ENCODE data around the gene SSH2.

DNA sequence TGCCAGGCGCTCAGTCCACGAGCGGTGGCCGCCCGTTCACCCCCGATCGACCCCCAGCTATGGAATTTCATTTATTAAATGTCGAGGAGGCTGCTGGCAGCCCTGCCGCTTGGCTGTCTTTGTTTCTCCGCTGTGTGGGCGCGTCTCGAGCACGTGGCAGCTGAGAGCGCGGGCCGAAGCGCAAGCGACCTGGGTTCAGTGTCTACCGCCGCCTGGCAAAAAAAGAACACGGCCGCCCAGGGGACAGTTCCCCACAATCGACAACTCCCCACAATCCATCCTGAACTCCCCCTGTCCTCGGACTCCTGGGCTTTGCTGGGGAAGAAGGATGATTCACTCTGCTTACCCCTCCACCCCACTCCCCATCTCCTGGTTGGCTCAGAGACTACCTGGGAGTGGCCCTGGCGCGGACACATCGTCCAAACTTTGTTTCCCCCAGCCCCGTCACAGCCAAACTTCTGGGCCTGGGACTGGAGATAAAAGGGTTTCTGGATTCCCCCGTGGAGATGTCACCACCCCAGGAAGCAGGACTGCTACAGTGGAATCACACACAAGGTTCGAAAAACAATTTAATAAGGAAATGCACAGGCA, 338.8 kb downstream of the SSH2 start:
- no peak for TF ChIP-seq EZH2 (IDR thresholded peaks at IDR 0.05; ENCODE audit: low read depth)
- TF ChIP-seq, protein P1, sequence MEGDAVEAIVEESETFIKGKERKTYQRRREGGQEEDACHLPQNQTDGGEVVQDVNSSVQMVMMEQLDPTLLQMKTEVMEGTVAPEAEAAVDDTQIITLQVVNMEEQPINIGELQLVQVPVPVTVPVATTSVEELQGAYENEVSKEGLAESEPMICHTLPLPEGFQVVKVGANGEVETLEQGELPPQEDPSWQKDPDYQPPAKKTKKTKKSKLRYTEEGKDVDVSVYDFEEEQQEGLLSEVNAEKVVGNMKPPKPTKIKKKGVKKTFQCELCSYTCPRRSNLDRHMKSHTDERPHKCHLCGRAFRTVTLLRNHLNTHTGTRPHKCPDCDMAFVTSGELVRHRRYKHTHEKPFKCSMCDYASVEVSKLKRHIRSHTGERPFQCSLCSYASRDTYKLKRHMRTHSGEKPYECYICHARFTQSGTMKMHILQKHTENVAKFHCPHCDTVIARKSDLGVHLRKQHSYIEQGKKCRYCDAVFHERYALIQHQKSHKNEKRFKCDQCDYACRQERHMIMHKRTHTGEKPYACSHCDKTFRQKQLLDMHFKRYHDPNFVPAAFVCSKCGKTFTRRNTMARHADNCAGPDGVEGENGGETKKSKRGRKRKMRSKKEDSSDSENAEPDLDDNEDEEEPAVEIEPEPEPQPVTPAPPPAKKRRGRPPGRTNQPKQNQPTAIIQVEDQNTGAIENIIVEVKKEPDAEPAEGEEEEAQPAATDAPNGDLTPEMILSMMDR (conservative IDR thresholded peaks at IDR 0.05) = no peak
